Ascending aorta (tissue), 2 donors: ENCODE results near the gene FOXRED2. TPM values are rescaled to one million over a fixed set of nuclear protein-coding genes. Genes with fewer than 3 reads are reported as not detected.

Experiments
- DNase-seq, 2 donors: peaks; one replicate each; pipeline ENCODE4 v3.0.0-alpha.2; 2019; ENCODE audit warnings: low spot score in 2 of 2
- H3K27ac ChIP-seq, 2 donors: fragments of 200-600 bp; sonication (generic); one replicate each; pipeline ENCODE4 v1.5.1; 2016 to 2017; ENCODE audit warnings: mild to moderate bottlenecking in 1 of 2
- H3K27me3 ChIP-seq: fragments of 200-600 bp; sonication (generic); one replicate; pipeline ENCODE4 v1.5.1; 2017
- H3K36me3 ChIP-seq, 2 donors: fragments of 200-600 bp; sonication (generic); one replicate each; pipeline ENCODE4 v1.5.1; 2016
- H3K4me1 ChIP-seq, 2 donors: fragments of 200-600 bp; sonication (generic); one replicate each; pipeline ENCODE4 v1.5.1; 2016 to 2017; ENCODE audit warnings: mild to moderate bottlenecking in 1 of 2
- H3K4me3 ChIP-seq, 2 donors: fragments of 200-600 bp; sonication (generic); one replicate each; pipeline ENCODE4 v1.5.1; 2016 to 2017; ENCODE audit warnings: mild to moderate bottlenecking in 1 of 2
- H3K9me3 ChIP-seq, 2 donors: fragments of 200-600 bp; sonication (generic); one replicate each; pipeline ENCODE4 v1.5.1; 2016
- intact Hi-C: fragments of 100-400 bp; cut with DNase I; formaldehyde crosslinking; loops from one replicate; pipeline ENCODE4 v1.15.1; 2023
- total RNA-seq: library from RNA; depleted of rRNA; stranded (reverse); fragments of >200 nt; gene quantifications from one replicate; pipeline ENCODE4 v1.1.0, GENCODE V29; 2016
- TF ChIP-seq, protein P1 (sequence below), 3 experiments: fragments of 200-600 bp in 2 of 3; fragments of 450-650 bp in 1 of 3; sonication (generic) in 2 of 3; IDR thresholded peaks; one replicate each; pipeline ENCODE4 v1.5.1; 2016 to 2019; ENCODE audit warnings: antibody characterized with exemption in 3 of 3, mild to moderate bottlenecking in 1 of 3, moderate library complexity in 1 of 3

FOXRED2 gene
- total RNA-seq, 1 donor from 2014 or later, result 25.9 TPM

DNA sequence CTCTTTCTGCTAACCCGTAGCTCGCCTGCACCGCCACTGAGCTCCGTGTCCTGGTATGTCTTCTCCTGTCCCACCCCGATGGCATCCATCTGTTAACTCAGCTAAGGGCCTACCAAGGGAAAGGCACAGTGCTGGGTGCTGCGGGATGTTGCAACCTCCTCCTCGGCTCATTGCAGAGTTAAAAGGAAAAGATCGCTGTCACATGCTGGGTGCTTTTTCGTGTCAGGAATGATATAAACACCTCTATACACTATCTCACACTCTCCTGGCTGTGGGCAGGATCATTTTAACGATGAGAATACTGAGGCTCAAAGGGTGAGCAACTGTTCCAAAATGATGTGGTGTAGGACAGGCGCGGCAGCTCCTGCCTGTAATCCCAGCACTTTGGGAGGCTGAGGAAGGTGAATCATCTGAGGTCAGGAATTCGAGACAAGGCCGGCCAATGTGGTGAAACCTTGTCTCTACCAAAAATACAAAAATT, 35.5 kb downstream of the FOXRED2 start:
- TF ChIP-seq, protein P1, sequence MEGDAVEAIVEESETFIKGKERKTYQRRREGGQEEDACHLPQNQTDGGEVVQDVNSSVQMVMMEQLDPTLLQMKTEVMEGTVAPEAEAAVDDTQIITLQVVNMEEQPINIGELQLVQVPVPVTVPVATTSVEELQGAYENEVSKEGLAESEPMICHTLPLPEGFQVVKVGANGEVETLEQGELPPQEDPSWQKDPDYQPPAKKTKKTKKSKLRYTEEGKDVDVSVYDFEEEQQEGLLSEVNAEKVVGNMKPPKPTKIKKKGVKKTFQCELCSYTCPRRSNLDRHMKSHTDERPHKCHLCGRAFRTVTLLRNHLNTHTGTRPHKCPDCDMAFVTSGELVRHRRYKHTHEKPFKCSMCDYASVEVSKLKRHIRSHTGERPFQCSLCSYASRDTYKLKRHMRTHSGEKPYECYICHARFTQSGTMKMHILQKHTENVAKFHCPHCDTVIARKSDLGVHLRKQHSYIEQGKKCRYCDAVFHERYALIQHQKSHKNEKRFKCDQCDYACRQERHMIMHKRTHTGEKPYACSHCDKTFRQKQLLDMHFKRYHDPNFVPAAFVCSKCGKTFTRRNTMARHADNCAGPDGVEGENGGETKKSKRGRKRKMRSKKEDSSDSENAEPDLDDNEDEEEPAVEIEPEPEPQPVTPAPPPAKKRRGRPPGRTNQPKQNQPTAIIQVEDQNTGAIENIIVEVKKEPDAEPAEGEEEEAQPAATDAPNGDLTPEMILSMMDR (IDR thresholded peaks at IDR 0.05), result no peak
- peak overlapping the region in 1 of 2 donors; percentile 26 for H3K4me3 ChIP-seq
- H3K27me3 ChIP-seq, result no peaks in the 10 kb centered on the region
- H3K4me1 ChIP-seq, result peaks cover 23 to 42% of the 10 kb centered on the region in 2 donors
- DNase-seq, result no peak
- no peaks in the 10 kb centered on the region for H3K9me3 ChIP-seq
- intact Hi-C loops, result loop anchor here (1.0 to 2.0 kb wide), 2 partner anchors 149 to 170 kb away; no protein-coding TSS in a partner anchor
- H3K27ac ChIP-seq, result peak overlapping the region; percentile 96 to 97
- H3K36me3 ChIP-seq, result peaks cover 30 to 42% of the 10 kb centered on the region in 2 donors

DNA sequence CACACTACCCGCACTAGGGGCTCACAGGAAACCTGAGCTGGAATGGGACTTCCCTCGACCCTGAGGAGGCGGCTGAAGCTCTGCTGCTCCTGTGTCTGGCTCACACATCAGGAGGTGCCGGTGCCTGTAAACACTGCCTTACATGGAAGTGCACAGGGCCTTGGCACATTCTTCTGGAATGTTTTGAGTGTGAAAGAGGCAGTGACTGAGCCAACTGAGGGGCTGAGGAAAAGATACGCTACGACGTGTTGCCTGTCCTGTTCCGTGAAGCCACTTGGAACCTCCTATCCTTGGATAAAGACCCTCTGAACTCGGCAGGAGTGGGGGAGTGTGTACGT, 35.9 kb downstream of the FOXRED2 start:
- H3K27me3 ChIP-seq, result no peaks in the 10 kb centered on the region
- H3K4me1 ChIP-seq, result peaks cover 26 to 46% of the 10 kb centered on the region in 2 donors
- DNase-seq, result no peak
- peak overlapping the region in 1 of 2 donors; percentile 26 for H3K4me3 ChIP-seq
- H3K36me3 ChIP-seq, result peaks cover 26 to 38% of the 10 kb centered on the region in 2 donors
- intact Hi-C loops, result loop anchor here (1.0 to 2.0 kb wide), 3 partner anchors 86 to 170 kb away; no protein-coding TSS in a partner anchor
- TF ChIP-seq, protein P1 (IDR thresholded peaks at IDR 0.05), result no peak
- no peaks in the 10 kb centered on the region for H3K9me3 ChIP-seq
- H3K27ac ChIP-seq, result peak overlapping the region; percentile 96 to 97

DNA sequence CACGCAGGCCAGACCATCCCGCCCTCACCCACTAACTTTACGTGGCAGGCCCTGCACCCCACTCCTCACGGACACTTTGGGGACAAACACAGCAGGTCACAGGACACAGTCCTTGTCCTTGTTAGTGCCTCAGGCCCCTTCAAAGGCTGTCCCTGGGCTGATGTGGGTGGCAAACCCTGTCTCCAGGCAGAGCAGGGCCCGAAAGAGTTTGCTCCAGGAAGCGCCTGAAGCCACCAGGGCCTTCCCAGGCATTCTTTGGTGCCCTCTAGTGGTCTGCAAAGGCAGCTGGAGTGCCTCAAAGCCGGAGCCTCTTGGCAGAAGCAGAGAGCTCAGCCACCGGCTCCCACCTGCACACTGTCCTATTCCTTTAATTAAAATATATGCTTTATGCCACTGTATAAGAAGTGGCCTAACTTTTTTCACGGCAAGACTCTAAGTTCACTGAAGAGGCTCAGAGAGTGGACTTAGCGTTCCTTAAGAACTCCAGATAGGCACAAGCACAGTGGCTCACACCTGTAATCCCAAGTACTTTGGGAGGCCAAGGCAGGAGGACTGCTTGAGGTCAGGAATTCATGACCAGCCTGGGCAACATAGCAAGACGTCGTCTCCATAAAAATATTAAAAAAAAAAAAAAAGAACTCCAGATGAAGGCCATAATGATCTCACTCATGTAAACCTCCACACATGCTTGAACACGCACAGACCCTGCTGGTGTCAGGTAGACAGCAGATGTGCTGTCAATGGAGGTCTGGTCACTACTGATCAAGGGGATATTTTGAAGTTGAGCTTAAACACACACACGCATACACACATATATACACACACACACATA, 36.5 kb downstream of the FOXRED2 start:
- Histone ChIP-seq H3K9me3 (no peaks in the 10 kb centered on the region), H3K27me3 (no peaks in the 10 kb centered on the region), H3K36me3 (peaks cover 20 to 32% of the 10 kb centered on the region in 2 donors), H3K27ac (peak overlapping the region; percentile 96 to 97), H3K4me3 (peak overlapping the region in 1 of 2 donors; percentile 26), H3K4me1 (peaks cover 31 to 52% of the 10 kb centered on the region in 2 donors)
- TF ChIP-seq, protein P1 (IDR thresholded peaks at IDR 0.05), result peak; percentile 94 to 95 (median 95)
- intact Hi-C loops, result loop anchor here (1.0 to 2.0 kb wide), 2 partner anchors 85 to 148 kb away; no protein-coding TSS in a partner anchor
- DNase-seq, result peak in 1 of 2 donors; percentile 93

DNA sequence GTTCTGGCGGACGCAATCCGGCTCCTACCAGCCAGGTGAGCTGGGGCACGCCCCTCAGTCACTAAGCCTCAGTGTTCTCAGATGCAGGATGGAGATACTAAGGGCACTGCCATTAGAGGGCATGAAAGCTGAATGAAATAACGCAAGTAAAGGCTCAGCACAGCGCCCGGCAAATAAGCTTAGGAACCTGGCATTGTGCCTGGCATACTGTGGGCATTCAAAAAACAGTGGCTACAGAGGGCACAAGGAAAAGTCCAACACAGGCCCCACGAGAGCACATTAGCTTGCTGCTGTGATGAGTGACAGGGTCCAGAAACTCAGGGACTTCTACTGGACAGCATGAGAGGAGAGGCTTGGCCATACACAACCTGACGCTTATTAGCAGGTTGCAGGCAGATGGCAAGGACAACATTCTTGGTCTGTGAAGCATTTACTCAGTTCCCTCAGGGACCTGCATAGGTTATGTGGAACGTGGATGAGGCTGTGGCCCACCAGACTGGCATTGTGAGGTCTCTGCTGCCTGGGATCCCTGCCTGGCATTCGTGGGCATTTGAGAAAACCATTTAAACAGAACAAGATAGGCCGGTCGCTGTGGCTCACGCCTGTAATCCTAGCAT, 37.6 kb downstream of the FOXRED2 start:
- peaks cover 38 to 62% of the 10 kb centered on the region in 2 donors for H3K4me1 ChIP-seq
- intact Hi-C loops, result no loop called here

DNA sequence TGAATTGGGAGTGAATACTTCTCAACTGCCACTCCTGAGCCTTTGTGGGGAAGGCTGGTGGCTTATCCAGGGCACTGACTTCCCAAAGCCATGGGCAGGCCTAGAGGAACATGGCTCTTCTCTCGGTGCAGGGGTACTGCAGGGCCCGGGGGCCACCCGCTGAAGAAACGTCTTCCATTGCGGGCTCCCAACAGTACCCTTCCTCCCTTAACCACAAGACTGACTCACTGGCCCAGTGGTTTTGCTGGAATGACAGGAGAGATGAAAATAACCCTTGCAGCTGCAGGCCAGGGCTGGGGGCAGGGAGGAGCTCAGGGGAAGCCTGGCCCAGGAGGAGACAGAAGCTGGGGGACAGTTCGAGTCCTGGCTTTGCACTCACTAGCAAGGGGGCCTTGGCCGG, 38.9 kb downstream of the FOXRED2 start:
- no peak for DNase-seq
- H3K27me3 ChIP-seq, result no peaks in the 10 kb centered on the region
- peak overlapping the region; percentile 96 to 97 for H3K27ac ChIP-seq
- peaks cover under 1 to 8% of the 10 kb centered on the region in 2 donors for H3K36me3 ChIP-seq
- intact Hi-C loops, result no loop called here
- TF ChIP-seq, protein P1 (IDR thresholded peaks at IDR 0.05), result no peak
- H3K4me1 ChIP-seq, result peaks cover 44 to 75% of the 10 kb centered on the region in 2 donors
- no peaks in the 10 kb centered on the region for H3K9me3 ChIP-seq
- no peak overlapping the region for H3K4me3 ChIP-seq

More for the DNA sequence above, 37.6 kb downstream of the FOXRED2 start:
- Histone ChIP-seq H3K4me3 (no peak overlapping the region), H3K27ac (peak overlapping the region; percentile 96 to 97), H3K9me3 (no peaks in the 10 kb centered on the region), H3K27me3 (no peaks in the 10 kb centered on the region), H3K36me3 (peaks cover 10 to 20% of the 10 kb centered on the region in 2 donors)
- TF ChIP-seq, protein P1 (IDR thresholded peaks at IDR 0.05), result no peak
- no peak for DNase-seq
